ENCODE measurements around the gene MPIG6B.
A peak's percentile ranks its signal among the peaks of the same experiment; 100 is the strongest.

MPIG6B gene

GRCh38 chr6:31768363-31769257, 45.4 kb downstream of the MPIG6B start:
- DNase-seq (ENCODE audit: low read depth) = no peak

- DNase-seq (ENCODE audit: low read depth) = peak; percentile 59
These were observed 46.7 kb downstream of the MPIG6B start for GRCh38 chr6:31769684-31770371.

- DNase-seq (ENCODE audit: low read depth) = no peak
These were observed 47.7 kb downstream of the MPIG6B start for GRCh38 chr6:31770860-31771259.

- no peak for DNase-seq (ENCODE audit: low read depth)
These were observed 48.8 kb downstream of the MPIG6B start for GRCh38 chr6:31771992-31772358.

GRCh38 chr6:31775184-31775583, 52.0 kb downstream of the MPIG6B start:
- DNase-seq (ENCODE audit: low read depth) = no peak

GRCh38 chr6:31775633-31776484, 52.7 kb downstream of the MPIG6B start:
- no peak for DNase-seq (ENCODE audit: low read depth)

Measured in stimulated activated CD8-positive, alpha-beta memory T cell treated with anti-CD3 and anti-CD28 coated beads, Interleukin-12 subunit alpha, Interleukin-12 subunit beta, amount 100 ng/mL, for 4 hours (primary cell).